SH-SY5Y (cell line): ENCODE data around the gene LATS2.

Experiments
- GATA2 ChIP-seq: IDR thresholded peaks from 2 replicates; pipeline ENCODE4 v1.6.1; 2011; ENCODE audit warnings: mild to moderate bottlenecking, low read depth, low read length
- GATA3 ChIP-seq: IDR thresholded peaks from 2 replicates; pipeline ENCODE4 v1.6.1; 2011; ENCODE audit warnings: low read depth, mild to moderate bottlenecking, low read length, moderate library complexity

DNA sequence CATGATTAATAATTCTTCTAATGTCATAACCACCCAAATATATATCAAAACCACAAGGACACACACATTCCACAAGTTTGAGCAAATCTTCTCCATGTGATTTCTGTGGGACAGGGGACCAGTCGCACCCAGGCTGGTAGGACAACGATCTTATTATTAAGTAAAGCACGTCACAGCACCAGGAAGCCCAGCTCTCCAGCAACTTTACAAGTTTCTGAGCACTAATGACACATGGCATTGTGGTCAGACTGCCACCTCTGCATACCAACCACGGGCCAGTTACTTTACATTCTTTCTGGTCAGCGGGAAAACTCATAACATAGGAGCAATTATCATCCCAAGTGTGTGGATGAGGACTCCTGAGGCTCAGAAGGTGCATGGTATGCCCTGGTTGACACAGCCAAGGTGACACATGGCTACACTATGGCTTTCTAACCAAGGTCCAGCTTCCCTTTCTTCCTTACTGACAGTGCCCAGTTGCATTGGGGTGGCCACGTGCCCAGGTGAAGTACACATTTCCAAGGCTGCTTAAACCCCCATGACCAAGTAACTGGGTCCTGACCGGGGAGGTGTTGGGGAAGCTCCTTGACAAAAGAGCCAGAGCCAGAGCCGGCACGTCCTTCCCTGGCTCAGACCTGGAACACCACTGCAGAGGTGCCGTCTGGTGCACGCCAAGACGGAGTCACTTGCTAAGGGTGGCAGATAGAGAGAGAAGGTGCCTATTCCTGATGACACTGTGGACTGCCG, 27.4 kb downstream of the LATS2 start:
- no peak for TF ChIP-seq GATA2
- TF ChIP-seq GATA3, result no peak
